Measurements from ENCODE around the gene ZCCHC17. TPM values are rescaled to one million over a fixed set of nuclear protein-coding genes. Genes with fewer than 3 reads are reported as not detected.
"Not testable (repeated sequence)": the region's sequence is repeated elsewhere in the genome, so short reads cannot be mapped to it uniquely, and the experiment has no call there.

The ZCCHC17 gene
- polyA plus RNA-seq, 1 donor, result 28.5 TPM

DNA sequence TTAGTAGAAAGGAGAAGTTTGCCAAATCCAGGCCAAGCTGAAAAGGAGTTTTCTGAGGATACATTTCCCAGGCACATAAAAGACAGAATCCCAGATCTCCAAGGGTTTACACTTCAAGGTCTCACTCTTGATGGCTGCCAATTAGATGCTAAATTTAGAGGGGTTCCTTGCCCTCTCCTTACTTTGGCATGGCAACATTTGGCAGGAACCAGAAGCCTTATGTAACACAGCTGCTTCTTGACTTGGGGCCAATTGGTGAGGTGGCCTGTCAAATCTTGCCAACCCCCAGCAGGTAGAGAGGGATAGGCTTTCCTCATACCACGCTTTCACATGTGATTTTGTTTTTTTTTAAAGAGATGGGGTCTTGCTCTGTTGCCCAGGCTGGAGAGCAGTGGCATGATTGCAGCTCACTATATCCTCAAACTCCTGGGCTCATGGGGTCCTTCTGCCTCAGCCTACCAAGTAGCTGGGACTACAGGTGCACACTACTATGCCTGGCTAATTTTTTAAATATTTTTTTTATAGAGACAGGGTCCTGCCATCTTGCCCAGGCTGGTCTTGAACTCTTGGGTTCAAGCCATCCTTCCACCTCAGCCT, 31.9 kb upstream of the ZCCHC17 start:
- H3K4me3 ChIP-seq (ENCODE audit: low read length), result no peak overlapping the region
- H3K4me1 ChIP-seq (ENCODE audit: control insufficient read depth, insufficient read depth, low read length), result no peaks in the 10 kb centered on the region
- no peaks in the 10 kb centered on the region for H3K9me3 ChIP-seq (ENCODE audit: control insufficient read depth, low read depth, low read length)
- 60% methylated on average over 1 of the region's 1 CpG for WGBS (ENCODE audit: insufficient coverage, low lambda C conversion rate)
- no peaks in the 10 kb centered on the region for H3K27me3 ChIP-seq (ENCODE audit: control insufficient read depth, insufficient read depth, low read length)
- H3K36me3 ChIP-seq (ENCODE audit: control insufficient read depth, insufficient read depth, low read length), result peaks cover 67% of the 10 kb centered on the region
- H3K27ac ChIP-seq (ENCODE audit: low read length), result no peak overlapping the region
- DNase-seq, result no peak

DNA sequence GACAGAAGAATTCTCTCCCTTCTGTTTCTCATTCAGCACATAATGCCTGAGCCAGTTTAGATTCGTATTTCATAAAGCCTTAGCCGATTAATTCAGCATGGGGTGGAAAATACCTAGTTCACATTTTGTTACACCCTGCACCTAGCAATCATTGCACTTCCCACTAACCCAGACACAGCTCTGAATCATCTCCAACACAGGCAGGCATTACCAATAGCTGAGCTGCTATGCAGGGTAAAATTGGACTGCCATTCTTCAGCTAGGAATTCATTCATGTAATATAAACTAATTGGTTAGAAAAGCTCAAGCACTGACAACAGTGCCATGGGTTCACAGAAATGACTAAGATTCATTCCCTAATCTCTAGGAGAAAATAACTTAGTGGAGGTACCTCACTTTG, 30.3 kb upstream of the ZCCHC17 start:
- no CpG with 5 or more reads among the region's 2 CpGs for WGBS (ENCODE audit: insufficient coverage, low lambda C conversion rate)
- Histone ChIP-seq H3K27ac (ENCODE audit: low read length) (no peak overlapping the region), H3K36me3 (ENCODE audit: control insufficient read depth, insufficient read depth, low read length) (peaks cover 67% of the 10 kb centered on the region), H3K4me1 (ENCODE audit: control insufficient read depth, insufficient read depth, low read length) (no peaks in the 10 kb centered on the region), H3K4me3 (ENCODE audit: low read length) (no peak overlapping the region), H3K27me3 (ENCODE audit: control insufficient read depth, insufficient read depth, low read length) (no peaks in the 10 kb centered on the region), H3K9me3 (ENCODE audit: control insufficient read depth, low read depth, low read length) (no peaks in the 10 kb centered on the region)
- DNase-seq, result no peak

GRCh38 chr1:31272369-31272768, 24.5 kb upstream of the ZCCHC17 start:
- Histone ChIP-seq H3K27ac (ENCODE audit: low read length) (no peak overlapping the region), H3K27me3 (ENCODE audit: control insufficient read depth, insufficient read depth, low read length) (no peaks in the 10 kb centered on the region), H3K4me3 (ENCODE audit: low read length) (no peak overlapping the region), H3K9me3 (ENCODE audit: control insufficient read depth, low read depth, low read length) (no peaks in the 10 kb centered on the region), H3K36me3 (ENCODE audit: control insufficient read depth, insufficient read depth, low read length) (peaks cover 60% of the 10 kb centered on the region), H3K4me1 (ENCODE audit: control insufficient read depth, insufficient read depth, low read length) (no peaks in the 10 kb centered on the region)
- no peak for DNase-seq
- WGBS (ENCODE audit: insufficient coverage, low lambda C conversion rate), result 71% methylated on average over 1 of the region's 3 CpGs

DNA sequence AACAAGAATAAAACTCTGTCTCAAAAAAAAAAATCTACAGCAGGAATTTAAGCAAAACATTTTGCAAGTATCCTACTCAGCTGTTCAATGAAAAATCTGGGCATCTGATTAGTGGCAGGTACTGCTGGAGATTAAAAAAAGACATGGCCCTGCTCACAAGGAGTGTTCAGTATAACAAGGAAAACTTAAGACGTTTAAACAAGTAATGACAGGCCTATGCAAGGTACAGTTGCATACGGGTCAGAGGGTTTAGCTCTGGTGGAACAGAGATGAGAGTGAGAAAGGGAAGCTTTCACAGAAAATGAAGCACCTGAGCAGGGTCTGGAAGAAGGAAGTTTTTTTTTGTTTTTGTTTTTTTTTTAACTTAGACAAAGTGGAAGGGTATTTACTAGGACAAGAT, 23.2 kb upstream of the ZCCHC17 start:
- no peak overlapping the region for H3K27ac ChIP-seq (ENCODE audit: low read length)
- WGBS (ENCODE audit: insufficient coverage, low lambda C conversion rate), result no CpG with 5 or more reads among the region's 2 CpGs
- H3K4me3 ChIP-seq (ENCODE audit: low read length), result no peak overlapping the region
- no peaks in the 10 kb centered on the region for H3K4me1 ChIP-seq (ENCODE audit: control insufficient read depth, insufficient read depth, low read length)
- H3K36me3 ChIP-seq (ENCODE audit: control insufficient read depth, insufficient read depth, low read length), result peaks cover 63% of the 10 kb centered on the region
- no peak for DNase-seq
- no peaks in the 10 kb centered on the region for H3K9me3 ChIP-seq (ENCODE audit: control insufficient read depth, low read depth, low read length)
- H3K27me3 ChIP-seq (ENCODE audit: control insufficient read depth, insufficient read depth, low read length), result no peaks in the 10 kb centered on the region

DNA sequence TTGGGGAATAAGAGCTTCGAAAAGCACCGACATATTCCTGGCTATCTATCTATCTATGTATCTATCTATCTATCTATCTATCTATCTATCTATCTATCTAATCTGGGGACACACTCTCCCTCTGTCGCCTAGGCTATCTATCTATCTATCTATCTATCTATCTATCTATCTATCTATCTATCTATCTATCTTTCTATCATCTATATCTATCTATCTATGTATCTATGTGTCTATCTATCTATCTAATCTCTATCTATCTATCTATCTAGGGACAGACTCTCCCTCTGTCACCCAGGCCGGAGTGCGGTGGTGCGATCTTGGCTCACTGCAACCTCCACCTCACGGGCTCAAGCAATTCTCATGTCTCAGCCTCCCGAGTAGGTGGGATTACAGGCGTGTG, 14.4 kb upstream of the ZCCHC17 start:
- H3K4me3 ChIP-seq (ENCODE audit: low read length); H3K4me1 ChIP-seq (ENCODE audit: control insufficient read depth, insufficient read depth, low read length); H3K27ac ChIP-seq (ENCODE audit: low read length); DNase-seq; H3K27me3 ChIP-seq (ENCODE audit: control insufficient read depth, insufficient read depth, low read length); H3K9me3 ChIP-seq (ENCODE audit: control insufficient read depth, low read depth, low read length): not testable (repeated sequence)
- WGBS (ENCODE audit: insufficient coverage, low lambda C conversion rate), result 83% methylated on average over 1 of the region's 9 CpGs
- peaks cover 51% of the 10 kb centered on the region for H3K36me3 ChIP-seq (ENCODE audit: control insufficient read depth, insufficient read depth, low read length)

DNA sequence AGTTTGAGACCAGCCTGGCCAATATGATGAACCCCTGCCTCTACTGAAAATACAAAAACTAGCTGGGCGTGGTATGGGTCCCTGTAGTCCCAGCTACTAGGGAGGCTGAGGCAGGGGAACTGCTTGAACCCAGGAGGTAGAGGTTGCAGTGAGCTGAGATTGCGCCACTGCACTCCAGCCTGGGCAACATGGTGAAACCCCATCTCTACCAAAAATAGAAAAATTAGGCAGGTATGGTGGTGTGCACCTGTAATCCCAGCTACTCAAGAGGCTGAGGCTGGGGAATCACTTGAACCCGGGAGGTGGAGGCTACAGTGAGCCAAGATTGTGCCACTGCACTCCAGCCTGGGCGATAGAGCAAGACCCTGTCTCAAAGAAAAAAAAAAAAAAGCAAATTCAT, 9.0 kb upstream of the ZCCHC17 start:
- not testable (repeated sequence) for H3K4me1 ChIP-seq (ENCODE audit: control insufficient read depth, insufficient read depth, low read length); H3K27me3 ChIP-seq (ENCODE audit: control insufficient read depth, insufficient read depth, low read length); H3K9me3 ChIP-seq (ENCODE audit: control insufficient read depth, low read depth, low read length); DNase-seq; H3K4me3 ChIP-seq (ENCODE audit: low read length); H3K27ac ChIP-seq (ENCODE audit: low read length)
- 100% methylated on average over 2 of the region's 4 CpGs for WGBS (ENCODE audit: insufficient coverage, low lambda C conversion rate)
- H3K36me3 ChIP-seq (ENCODE audit: control insufficient read depth, insufficient read depth, low read length), result peaks cover 56% of the 10 kb centered on the region

DNA sequence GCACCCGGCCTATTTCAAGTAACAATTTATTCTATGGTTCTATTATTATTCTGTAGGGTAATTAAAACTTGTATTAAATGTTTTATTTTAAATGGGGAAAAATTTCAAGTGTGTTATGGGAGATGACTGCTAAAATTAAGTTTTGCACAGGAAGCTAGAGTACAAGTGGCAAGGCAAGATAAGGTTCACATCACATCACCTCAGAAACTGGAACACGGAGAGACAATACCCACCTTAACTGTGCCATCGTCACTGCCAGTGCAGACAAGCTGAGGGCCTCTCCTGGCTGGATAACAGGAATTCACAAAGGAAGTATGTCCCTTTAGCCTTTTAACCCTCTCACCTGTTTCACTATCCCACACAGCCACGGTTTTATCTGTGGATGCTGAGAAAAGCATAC, 7.8 kb upstream of the ZCCHC17 start:
- no peaks in the 10 kb centered on the region for H3K4me1 ChIP-seq (ENCODE audit: control insufficient read depth, insufficient read depth, low read length)
- 100% methylated on average over 1 of the region's 4 CpGs for WGBS (ENCODE audit: insufficient coverage, low lambda C conversion rate)
- peaks cover 54% of the 10 kb centered on the region for H3K36me3 ChIP-seq (ENCODE audit: control insufficient read depth, insufficient read depth, low read length)
- no peak overlapping the region for H3K27ac ChIP-seq (ENCODE audit: low read length)
- no peak overlapping the region for H3K4me3 ChIP-seq (ENCODE audit: low read length)
- no peak for DNase-seq
- no peaks in the 10 kb centered on the region for H3K9me3 ChIP-seq (ENCODE audit: control insufficient read depth, low read depth, low read length)
- H3K27me3 ChIP-seq (ENCODE audit: control insufficient read depth, insufficient read depth, low read length), result no peaks in the 10 kb centered on the region

GRCh38 chr1:31295874-31296485, 852 bp upstream of the ZCCHC17 start:
- 0% methylated on average over 1 of the region's 17 CpGs for WGBS (ENCODE audit: insufficient coverage, low lambda C conversion rate)
- H3K27me3 ChIP-seq (ENCODE audit: control insufficient read depth, insufficient read depth, low read length), result no peaks in the 10 kb centered on the region
- peak overlapping the region; percentile 54 for H3K27ac ChIP-seq (ENCODE audit: low read length)
- peaks cover 28% of the 10 kb centered on the region for H3K36me3 ChIP-seq (ENCODE audit: control insufficient read depth, insufficient read depth, low read length)
- peaks cover 11% of the 10 kb centered on the region for H3K4me1 ChIP-seq (ENCODE audit: control insufficient read depth, insufficient read depth, low read length)
- no peak for DNase-seq
- peak overlapping the region; percentile 80 for H3K4me3 ChIP-seq (ENCODE audit: low read length)
- H3K9me3 ChIP-seq (ENCODE audit: control insufficient read depth, low read depth, low read length), result no peaks in the 10 kb centered on the region

- peak overlapping the region; percentile 94 for H3K27ac ChIP-seq (ENCODE audit: low read length)
- peaks cover 16% of the 10 kb centered on the region for H3K36me3 ChIP-seq (ENCODE audit: control insufficient read depth, insufficient read depth, low read length)
- H3K9me3 ChIP-seq (ENCODE audit: control insufficient read depth, low read depth, low read length), result no peaks in the 10 kb centered on the region
- no peaks in the 10 kb centered on the region for H3K27me3 ChIP-seq (ENCODE audit: control insufficient read depth, insufficient read depth, low read length)
- DNase-seq, result peak in 1 of 2 donors; percentile 46
- WGBS (ENCODE audit: insufficient coverage, low lambda C conversion rate), result 0% methylated on average over 3 of the region's 23 CpGs
- peaks cover 11% of the 10 kb centered on the region for H3K4me1 ChIP-seq (ENCODE audit: control insufficient read depth, insufficient read depth, low read length)
- peak overlapping the region; percentile 80 for H3K4me3 ChIP-seq (ENCODE audit: low read length)
Observed at GRCh38 chr1:31297277-31298247, 730 bp downstream of the ZCCHC17 start.

DNA sequence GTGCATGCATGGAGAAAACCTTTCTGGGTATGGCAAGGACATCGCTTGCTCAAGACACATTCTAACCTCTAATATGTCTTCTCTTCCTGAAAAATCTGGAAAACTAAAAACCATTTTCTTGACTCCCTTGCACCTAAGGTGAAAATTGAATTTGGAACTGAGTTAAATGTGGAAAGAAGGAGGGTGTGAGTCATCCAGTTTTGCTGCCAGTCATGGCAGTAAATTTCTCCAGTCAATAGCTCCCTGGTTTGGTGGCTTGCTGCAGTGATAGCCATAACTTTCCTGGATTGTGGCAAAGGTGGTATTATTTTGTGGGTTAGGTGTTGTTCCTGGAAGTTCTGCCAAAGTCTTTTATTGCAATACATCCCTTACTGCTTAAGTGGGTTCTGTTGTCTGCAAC, 2.5 kb downstream of the ZCCHC17 start:
- WGBS (ENCODE audit: insufficient coverage, low lambda C conversion rate), result no CpG with 5 or more reads among the region's 1 CpG
- no peak overlapping the region for H3K27ac ChIP-seq (ENCODE audit: low read length)
- no peak overlapping the region for H3K4me3 ChIP-seq (ENCODE audit: low read length)
- no peak for DNase-seq
- H3K9me3 ChIP-seq (ENCODE audit: control insufficient read depth, low read depth, low read length), result no peaks in the 10 kb centered on the region
- peaks cover 11% of the 10 kb centered on the region for H3K4me1 ChIP-seq (ENCODE audit: control insufficient read depth, insufficient read depth, low read length)
- H3K36me3 ChIP-seq (ENCODE audit: control insufficient read depth, insufficient read depth, low read length), result peaks cover 5% of the 10 kb centered on the region
- no peaks in the 10 kb centered on the region for H3K27me3 ChIP-seq (ENCODE audit: control insufficient read depth, insufficient read depth, low read length)

All from large intestine (tissue), 3 donors.